ENCODE results near the gene LRRC8B. TPM values are rescaled to one million over a fixed set of nuclear protein-coding genes. Genes with fewer than 3 reads are reported as not detected.

Gene LRRC8B
- polyA plus RNA-seq, 2 donors = 1.9 to 3.0 TPM

DNA sequence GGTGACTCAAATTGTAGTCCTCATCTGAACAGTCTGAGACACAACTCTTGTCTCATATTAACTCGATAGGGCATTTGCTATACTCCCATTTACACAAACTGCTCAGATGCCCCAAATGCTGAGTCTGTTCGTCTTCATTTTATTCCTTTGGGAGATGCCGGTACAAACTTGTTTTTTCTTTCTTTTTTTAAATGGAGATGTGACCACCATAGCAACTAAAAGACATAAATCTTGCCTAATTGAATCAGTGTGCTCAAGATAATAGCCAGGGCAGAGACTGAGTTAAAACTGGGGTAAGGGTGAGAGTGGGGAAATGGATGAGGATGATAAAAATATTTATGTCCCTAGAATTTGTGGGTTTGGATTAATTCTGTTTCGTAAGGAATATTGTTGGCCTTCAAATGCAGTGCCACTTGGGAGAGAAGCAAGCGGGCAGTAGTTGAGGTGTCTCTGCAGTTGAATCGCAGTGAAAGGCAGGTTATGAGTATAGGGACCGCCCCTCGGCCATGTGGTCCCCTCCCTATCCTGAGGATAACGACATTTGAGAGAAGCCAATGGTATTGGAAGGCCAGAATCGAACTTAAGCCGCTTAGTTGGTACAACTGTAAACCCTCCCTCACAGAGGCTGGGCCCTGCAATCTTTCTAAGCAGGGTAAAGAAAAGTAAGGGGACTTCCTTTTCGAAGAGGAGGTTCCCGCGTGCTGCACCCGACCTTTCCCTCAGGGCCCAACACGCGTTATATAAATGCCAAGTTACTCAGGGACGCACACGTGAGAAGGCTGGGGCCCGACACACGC is 859 bp upstream of the LRRC8B start:
- H3K27me3 ChIP-seq (ENCODE audit: control insufficient read depth in 1 of 2, insufficient read depth in 2 of 2, low read length in 2 of 2) = no peaks in the 10 kb centered on the region
- no peaks in the 10 kb centered on the region for H3K36me3 ChIP-seq (ENCODE audit: control insufficient read depth in 2 of 2, insufficient read depth in 2 of 2, low read length in 1 of 2)
- H3K27ac ChIP-seq (ENCODE audit: low read depth in 2 of 2, low read length in 1 of 2) = peak overlapping the region; percentile 93 to 97
- H3K9me3 ChIP-seq (ENCODE audit: control insufficient read depth in 2 of 2, insufficient read depth in 1 of 2, low read depth in 1 of 2, low read length in 1 of 2) = no peaks in the 10 kb centered on the region
- H3K4me1 ChIP-seq (ENCODE audit: control insufficient read depth in 2 of 2, insufficient read depth in 2 of 2, low read length in 1 of 2) = peaks cover 0 to 6% of the 10 kb centered on the region in 2 donors
- 20 to 22% methylated on average over 21 of the region's 21 CpGs for WGBS, 2 donors
- H3K4me3 ChIP-seq (ENCODE audit: low read depth in 1 of 2, low read length in 2 of 2) = peak overlapping the region; percentile 82 to 100

DNA sequence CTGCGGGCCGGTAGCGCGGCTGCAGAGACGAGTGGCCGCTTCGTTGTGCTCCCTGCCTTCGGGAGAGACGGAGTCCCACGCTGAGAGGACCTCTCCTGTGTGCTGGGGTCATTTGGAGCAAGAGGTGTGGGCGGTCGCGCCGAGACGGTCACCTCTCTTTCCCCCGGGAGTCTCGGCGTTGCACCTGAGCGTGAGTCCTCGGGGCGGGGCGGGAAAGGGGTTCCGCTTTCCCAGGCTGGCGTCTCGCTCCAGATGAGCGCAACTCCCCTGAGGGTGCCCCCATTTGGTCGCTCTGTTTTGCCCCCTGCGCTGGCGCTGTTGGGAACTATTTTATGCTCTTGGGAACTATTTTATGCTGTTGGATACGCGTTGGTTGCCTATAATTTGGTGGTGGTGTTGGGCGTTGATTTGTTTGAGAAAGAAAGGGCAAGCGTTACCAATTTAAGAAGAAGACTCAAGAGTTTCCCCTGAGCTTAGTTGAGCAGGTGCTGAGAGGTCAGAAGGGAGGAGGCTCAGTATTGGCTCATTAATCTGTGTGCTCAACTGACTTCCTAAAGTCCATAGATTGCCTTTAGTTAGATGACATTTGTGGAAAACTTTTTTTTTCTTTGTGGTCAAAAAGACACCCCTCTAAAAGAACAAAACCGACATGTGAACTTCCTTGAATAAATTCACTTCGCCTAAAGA is 683 bp downstream of the LRRC8B start:
- Histone ChIP-seq H3K4me1 (ENCODE audit: control insufficient read depth in 2 of 2, insufficient read depth in 2 of 2, low read length in 1 of 2) (peaks cover 0 to 6% of the 10 kb centered on the region in 2 donors), H3K36me3 (ENCODE audit: control insufficient read depth in 2 of 2, insufficient read depth in 2 of 2, low read length in 1 of 2) (no peaks in the 10 kb centered on the region), H3K9me3 (ENCODE audit: control insufficient read depth in 2 of 2, insufficient read depth in 1 of 2, low read depth in 1 of 2, low read length in 1 of 2) (no peaks in the 10 kb centered on the region), H3K4me3 (ENCODE audit: low read depth in 1 of 2, low read length in 2 of 2) (peak overlapping the region; percentile 82 to 100), H3K27ac (ENCODE audit: low read depth in 2 of 2, low read length in 1 of 2) (peak overlapping the region; percentile 93 to 97), H3K27me3 (ENCODE audit: control insufficient read depth in 1 of 2, insufficient read depth in 2 of 2, low read length in 2 of 2) (no peaks in the 10 kb centered on the region)
- WGBS, 2 donors = 2 to 3% methylated on average over 29 to 35 of the region's 35 CpGs

GRCh38 chr1:89527256-89527655 is 2.6 kb downstream of the LRRC8B start:
- no peak overlapping the region for H3K27ac ChIP-seq (ENCODE audit: low read depth in 2 of 2, low read length in 1 of 2)
- no peaks in the 10 kb centered on the region for H3K27me3 ChIP-seq (ENCODE audit: control insufficient read depth in 1 of 2, insufficient read depth in 2 of 2, low read length in 2 of 2)
- no peak overlapping the region for H3K4me3 ChIP-seq (ENCODE audit: low read depth in 1 of 2, low read length in 2 of 2)
- 91 to 95% methylated on average over 1 of the region's 1 CpG for WGBS, 2 donors
- H3K9me3 ChIP-seq (ENCODE audit: control insufficient read depth in 2 of 2, insufficient read depth in 1 of 2, low read depth in 1 of 2, low read length in 1 of 2) = no peaks in the 10 kb centered on the region
- H3K4me1 ChIP-seq (ENCODE audit: control insufficient read depth in 2 of 2, insufficient read depth in 2 of 2, low read length in 1 of 2) = peaks cover 0 to 6% of the 10 kb centered on the region in 2 donors
- no peaks in the 10 kb centered on the region for H3K36me3 ChIP-seq (ENCODE audit: control insufficient read depth in 2 of 2, insufficient read depth in 2 of 2, low read length in 1 of 2)

DNA sequence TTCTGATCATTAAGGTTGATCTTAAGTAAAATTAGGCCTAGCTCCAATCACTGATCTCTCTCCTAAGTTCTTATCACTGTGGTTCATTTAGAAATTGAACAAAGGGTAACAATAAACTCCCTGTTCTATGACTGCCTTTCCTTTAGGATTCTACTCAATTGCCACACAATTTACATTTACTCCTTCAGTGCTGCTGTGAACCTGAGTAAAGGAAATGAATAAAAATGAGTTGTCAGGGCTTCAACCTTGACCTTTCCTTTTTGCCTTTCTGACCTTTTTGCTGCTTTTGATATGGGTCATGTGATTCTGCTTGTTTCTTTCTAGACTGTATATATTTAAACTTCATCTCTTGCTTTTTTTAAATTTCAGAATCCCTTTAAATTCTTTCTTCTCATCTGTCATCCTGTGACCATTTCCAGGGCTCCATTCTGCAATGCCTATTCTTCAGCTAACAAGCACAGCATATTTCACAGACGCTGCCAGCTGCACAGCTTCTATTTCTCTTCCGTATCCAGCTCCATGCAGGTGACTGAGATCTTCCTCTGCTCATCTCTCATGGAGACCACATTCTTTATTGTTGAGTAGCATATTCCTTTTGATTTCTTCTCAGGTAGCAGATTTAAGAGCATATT is 3.2 kb downstream of the LRRC8B start:
- Histone ChIP-seq H3K27me3 (ENCODE audit: control insufficient read depth in 1 of 2, insufficient read depth in 2 of 2, low read length in 2 of 2) (no peaks in the 10 kb centered on the region), H3K4me3 (ENCODE audit: low read depth in 1 of 2, low read length in 2 of 2) (no peak overlapping the region), H3K9me3 (ENCODE audit: control insufficient read depth in 2 of 2, insufficient read depth in 1 of 2, low read depth in 1 of 2, low read length in 1 of 2) (no peaks in the 10 kb centered on the region), H3K4me1 (ENCODE audit: control insufficient read depth in 2 of 2, insufficient read depth in 2 of 2, low read length in 1 of 2) (peaks cover 0 to 6% of the 10 kb centered on the region in 2 donors), H3K27ac (ENCODE audit: low read depth in 2 of 2, low read length in 1 of 2) (no peak overlapping the region), H3K36me3 (ENCODE audit: control insufficient read depth in 2 of 2, insufficient read depth in 2 of 2, low read length in 1 of 2) (no peaks in the 10 kb centered on the region)
- 75 to 81% methylated on average over 2 of the region's 2 CpGs for WGBS, 2 donors

- no peaks in the 10 kb centered on the region for H3K9me3 ChIP-seq (ENCODE audit: control insufficient read depth in 2 of 2, insufficient read depth in 1 of 2, low read depth in 1 of 2, low read length in 1 of 2)
- H3K4me3 ChIP-seq (ENCODE audit: low read depth in 1 of 2, low read length in 2 of 2) = no peak overlapping the region
- H3K36me3 ChIP-seq (ENCODE audit: control insufficient read depth in 2 of 2, insufficient read depth in 2 of 2, low read length in 1 of 2) = no peaks in the 10 kb centered on the region
- H3K27me3 ChIP-seq (ENCODE audit: control insufficient read depth in 1 of 2, insufficient read depth in 2 of 2, low read length in 2 of 2) = no peaks in the 10 kb centered on the region
- H3K27ac ChIP-seq (ENCODE audit: low read depth in 2 of 2, low read length in 1 of 2) = no peak overlapping the region
- peaks cover 0 to 6% of the 10 kb centered on the region in 2 donors for H3K4me1 ChIP-seq (ENCODE audit: control insufficient read depth in 2 of 2, insufficient read depth in 2 of 2, low read length in 1 of 2)
These were observed 3.8 kb downstream of the LRRC8B start for GRCh38 chr1:89528382-89528780.

DNA sequence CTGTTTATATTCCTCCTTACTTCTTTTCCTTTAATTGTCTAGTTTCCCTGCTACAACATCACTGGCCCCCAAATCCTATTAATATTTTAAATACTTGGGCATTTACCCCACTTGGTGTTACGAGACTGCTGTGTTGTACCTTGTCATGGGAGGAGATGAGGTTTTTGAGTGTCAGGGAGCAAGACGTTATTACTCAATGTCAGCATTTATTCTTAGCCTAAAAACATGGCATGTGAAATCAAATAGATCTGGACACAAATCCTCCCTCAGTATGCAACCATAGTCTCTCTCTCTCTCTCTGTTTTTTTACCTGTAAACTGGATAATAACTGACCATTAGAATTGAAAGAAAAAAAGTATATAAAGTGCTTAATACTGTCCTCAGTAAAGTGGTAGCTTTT is 4.6 kb downstream of the LRRC8B start:
- 76 to 77% methylated on average over 2 of the region's 2 CpGs for WGBS, 2 donors
- Histone ChIP-seq H3K36me3 (ENCODE audit: control insufficient read depth in 2 of 2, insufficient read depth in 2 of 2, low read length in 1 of 2) (no peaks in the 10 kb centered on the region), H3K4me3 (ENCODE audit: low read depth in 1 of 2, low read length in 2 of 2) (no peak overlapping the region), H3K9me3 (ENCODE audit: control insufficient read depth in 2 of 2, insufficient read depth in 1 of 2, low read depth in 1 of 2, low read length in 1 of 2) (no peaks in the 10 kb centered on the region), H3K4me1 (ENCODE audit: control insufficient read depth in 2 of 2, insufficient read depth in 2 of 2, low read length in 1 of 2) (peaks cover 0 to 1% of the 10 kb centered on the region in 2 donors), H3K27me3 (ENCODE audit: control insufficient read depth in 1 of 2, insufficient read depth in 2 of 2, low read length in 2 of 2) (no peaks in the 10 kb centered on the region), H3K27ac (ENCODE audit: low read depth in 2 of 2, low read length in 1 of 2) (no peak overlapping the region)

GRCh38 chr1:89530444-89531089 is 5.9 kb downstream of the LRRC8B start:
- no peaks in the 10 kb centered on the region for H3K9me3 ChIP-seq (ENCODE audit: control insufficient read depth in 2 of 2, insufficient read depth in 1 of 2, low read depth in 1 of 2, low read length in 1 of 2)
- no peaks in the 10 kb centered on the region for H3K27me3 ChIP-seq (ENCODE audit: control insufficient read depth in 1 of 2, insufficient read depth in 2 of 2, low read length in 2 of 2)
- no peak overlapping the region for H3K4me3 ChIP-seq (ENCODE audit: low read depth in 1 of 2, low read length in 2 of 2)
- H3K36me3 ChIP-seq (ENCODE audit: control insufficient read depth in 2 of 2, insufficient read depth in 2 of 2, low read length in 1 of 2) = no peaks in the 10 kb centered on the region
- H3K27ac ChIP-seq (ENCODE audit: low read depth in 2 of 2, low read length in 1 of 2) = no peak overlapping the region
- 84 to 88% methylated on average over 8 of the region's 8 CpGs for WGBS, 2 donors
- H3K4me1 ChIP-seq (ENCODE audit: control insufficient read depth in 2 of 2, insufficient read depth in 2 of 2, low read length in 1 of 2) = no peaks in the 10 kb centered on the region

DNA sequence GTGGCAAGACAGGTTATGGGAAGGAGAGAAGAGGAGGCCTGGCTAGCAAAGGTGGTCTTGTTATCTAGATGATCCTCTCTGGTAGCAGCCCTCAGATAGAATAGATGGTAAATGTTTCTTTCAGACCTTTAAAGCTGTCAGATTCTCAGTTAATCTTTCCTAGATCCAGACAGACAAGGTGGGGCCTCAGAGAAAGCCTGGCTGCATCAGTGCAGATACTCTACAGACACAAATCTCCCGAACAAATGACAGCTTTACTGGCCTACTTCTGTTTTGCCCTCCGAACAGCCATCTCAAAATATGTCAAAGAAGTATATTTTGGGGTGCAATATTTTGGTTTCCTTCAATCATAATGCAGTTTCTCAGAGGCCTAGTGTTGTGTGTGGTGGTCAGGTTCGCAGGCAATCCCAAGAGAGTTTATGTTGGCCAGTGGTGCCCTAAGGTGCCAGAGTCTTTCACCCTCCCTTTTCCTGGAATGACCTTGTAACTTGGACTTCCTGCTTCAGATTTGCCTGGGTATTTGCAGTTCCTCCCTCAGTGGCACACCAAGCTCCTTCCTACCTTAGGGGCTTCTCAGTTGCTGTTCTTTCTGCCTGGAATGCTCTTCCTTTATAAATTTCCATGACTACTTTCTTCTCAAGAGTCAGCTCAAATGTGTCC is 7.0 kb downstream of the LRRC8B start:
- H3K4me1 ChIP-seq (ENCODE audit: control insufficient read depth in 2 of 2, insufficient read depth in 2 of 2, low read length in 1 of 2) = no peaks in the 10 kb centered on the region
- H3K27me3 ChIP-seq (ENCODE audit: control insufficient read depth in 1 of 2, insufficient read depth in 2 of 2, low read length in 2 of 2) = no peaks in the 10 kb centered on the region
- no peaks in the 10 kb centered on the region for H3K36me3 ChIP-seq (ENCODE audit: control insufficient read depth in 2 of 2, insufficient read depth in 2 of 2, low read length in 1 of 2)
- 89 to 97% methylated on average over 3 of the region's 3 CpGs for WGBS, 2 donors
- no peak overlapping the region for H3K27ac ChIP-seq (ENCODE audit: low read depth in 2 of 2, low read length in 1 of 2)
- H3K9me3 ChIP-seq (ENCODE audit: control insufficient read depth in 2 of 2, insufficient read depth in 1 of 2, low read depth in 1 of 2, low read length in 1 of 2) = no peaks in the 10 kb centered on the region
- no peak overlapping the region for H3K4me3 ChIP-seq (ENCODE audit: low read depth in 1 of 2, low read length in 2 of 2)

- H3K9me3 ChIP-seq (ENCODE audit: control insufficient read depth in 2 of 2, insufficient read depth in 1 of 2, low read depth in 1 of 2, low read length in 1 of 2) = no peaks in the 10 kb centered on the region
- H3K36me3 ChIP-seq (ENCODE audit: control insufficient read depth in 2 of 2, insufficient read depth in 2 of 2, low read length in 1 of 2) = no peaks in the 10 kb centered on the region
- 88 to 93% methylated on average over 4 of the region's 4 CpGs for WGBS, 2 donors
- no peaks in the 10 kb centered on the region for H3K27me3 ChIP-seq (ENCODE audit: control insufficient read depth in 1 of 2, insufficient read depth in 2 of 2, low read length in 2 of 2)
- no peaks in the 10 kb centered on the region for H3K4me1 ChIP-seq (ENCODE audit: control insufficient read depth in 2 of 2, insufficient read depth in 2 of 2, low read length in 1 of 2)
- no peak overlapping the region for H3K4me3 ChIP-seq (ENCODE audit: low read depth in 1 of 2, low read length in 2 of 2)
- no peak overlapping the region for H3K27ac ChIP-seq (ENCODE audit: low read depth in 2 of 2, low read length in 1 of 2)
These were observed 7.6 kb downstream of the LRRC8B start for GRCh38 chr1:89532228-89532627.
